GM19397 (cell line): Measurements from ENCODE around the gene KIF4A.
"Not testable (repeated sequence)": the region's sequence is repeated elsewhere in the genome, so short reads cannot be mapped to it uniquely, and the experiment has no call there.

Experiments used
- ATAC-seq: cut with Tn5 transposase; IDR thresholded peaks from one replicate; pipeline ENCODE4 v1.9.1; 2021; ENCODE audit warnings: mild to moderate bottlenecking, moderate library complexity; ENCODE audit not compliant: unreplicated experiment

The KIF4A gene

GRCh38 chrX:70386235-70386634 is 96.3 kb downstream of the KIF4A start:
- no peak for ATAC-seq

DNA sequence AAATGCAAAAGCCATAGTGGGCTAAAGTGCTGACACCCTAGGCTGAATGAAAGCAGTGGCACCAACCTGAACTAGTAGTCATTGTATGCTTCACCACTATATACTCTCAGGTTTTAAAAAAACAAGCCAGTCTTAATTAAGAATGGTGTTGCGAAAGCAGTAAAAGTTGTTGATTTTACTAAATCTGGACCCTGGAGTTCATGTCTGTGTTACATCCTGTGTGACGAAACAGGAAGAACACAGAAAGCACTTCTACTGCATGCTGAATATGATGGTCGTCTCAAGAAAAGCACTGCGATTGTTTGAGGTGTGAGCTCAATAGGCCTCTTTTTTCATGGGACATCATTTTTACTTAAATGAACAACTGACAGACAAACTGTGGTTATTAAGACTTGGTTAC is 109.0 kb downstream of the KIF4A start:
- ATAC-seq, result no peak

- not testable (repeated sequence) for ATAC-seq
These were observed 110.3 kb downstream of the KIF4A start for GRCh38 chrX:70400181-70400580.

DNA sequence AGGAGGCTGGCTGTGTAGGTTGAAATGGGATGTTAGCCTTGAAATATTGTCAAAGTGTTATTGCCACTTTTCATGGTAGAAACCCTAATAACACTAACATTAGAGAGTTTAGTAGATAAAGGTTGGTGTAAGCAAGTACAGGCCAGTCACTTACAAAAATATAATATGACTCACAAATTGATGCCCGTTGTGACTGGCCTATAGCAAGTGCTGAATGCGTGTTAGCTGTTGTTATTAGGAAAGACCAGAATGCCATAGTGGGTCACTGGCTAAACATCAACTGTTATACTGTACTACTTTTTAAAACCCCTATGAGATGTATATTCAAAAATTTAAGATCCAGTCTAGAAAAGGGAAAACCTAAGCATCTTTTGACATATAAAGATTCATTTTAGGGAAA is 112.8 kb downstream of the KIF4A start:
- no peak for ATAC-seq

GRCh38 chrX:70405003-70405402 is 115.1 kb downstream of the KIF4A start:
- no peak for ATAC-seq

DNA sequence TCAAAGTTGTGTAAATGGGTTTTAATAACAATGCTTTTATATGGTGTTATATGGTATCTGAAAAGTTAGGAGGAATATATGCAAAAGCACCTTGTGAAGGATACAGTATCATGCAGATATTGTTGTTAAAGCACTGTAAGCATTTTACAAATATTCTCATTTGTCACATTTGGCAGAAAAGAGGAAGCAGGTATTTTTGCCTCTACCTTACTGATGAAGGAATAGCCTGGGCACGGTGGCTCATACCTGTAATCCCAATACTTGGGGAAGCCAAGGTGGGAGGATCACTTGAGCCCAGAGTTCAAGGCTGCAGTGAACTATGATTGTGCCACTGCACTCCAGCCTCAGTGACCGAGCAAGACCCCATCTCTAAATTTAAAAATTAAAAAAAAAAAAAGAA is 121.0 kb downstream of the KIF4A start:
- no peak for ATAC-seq

- no peak for ATAC-seq
These were observed 121.6 kb downstream of the KIF4A start for GRCh38 chrX:70411475-70411874.

- ATAC-seq, result no peak
These were observed 131.7 kb downstream of the KIF4A start for GRCh38 chrX:70421618-70422017.

DNA sequence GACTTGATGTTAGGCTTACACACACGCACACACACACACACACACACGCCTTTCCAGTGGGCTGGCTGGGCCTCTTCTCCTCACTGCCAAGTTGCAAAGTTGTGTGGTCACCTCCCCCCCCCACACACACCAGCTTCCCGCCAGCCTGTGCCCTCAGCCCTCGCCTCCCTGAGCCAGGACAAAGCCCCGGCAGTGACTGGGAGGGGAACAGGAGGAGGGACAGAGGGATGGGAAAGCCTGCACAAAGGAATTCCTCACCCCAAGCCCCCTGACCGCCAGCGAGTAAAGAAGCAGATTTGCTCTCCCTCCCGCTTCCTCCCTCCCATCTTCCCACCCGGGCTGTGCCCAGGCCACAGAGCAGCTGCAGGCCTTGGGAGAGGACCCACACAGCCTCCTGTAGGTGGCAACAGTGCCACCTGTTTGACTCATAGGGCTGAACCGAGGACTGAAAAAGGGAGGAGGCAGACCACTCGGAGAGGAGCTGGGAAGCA is 133.0 kb downstream of the KIF4A start, which contains the start of gene GDPD2:
GDPD2 (plus strand) TSS at position 464 of the 491 bp plus-strand sequence. CDS start 1,671 bp downstream, outside the sequence.
- ATAC-seq, result no peak

DNA sequence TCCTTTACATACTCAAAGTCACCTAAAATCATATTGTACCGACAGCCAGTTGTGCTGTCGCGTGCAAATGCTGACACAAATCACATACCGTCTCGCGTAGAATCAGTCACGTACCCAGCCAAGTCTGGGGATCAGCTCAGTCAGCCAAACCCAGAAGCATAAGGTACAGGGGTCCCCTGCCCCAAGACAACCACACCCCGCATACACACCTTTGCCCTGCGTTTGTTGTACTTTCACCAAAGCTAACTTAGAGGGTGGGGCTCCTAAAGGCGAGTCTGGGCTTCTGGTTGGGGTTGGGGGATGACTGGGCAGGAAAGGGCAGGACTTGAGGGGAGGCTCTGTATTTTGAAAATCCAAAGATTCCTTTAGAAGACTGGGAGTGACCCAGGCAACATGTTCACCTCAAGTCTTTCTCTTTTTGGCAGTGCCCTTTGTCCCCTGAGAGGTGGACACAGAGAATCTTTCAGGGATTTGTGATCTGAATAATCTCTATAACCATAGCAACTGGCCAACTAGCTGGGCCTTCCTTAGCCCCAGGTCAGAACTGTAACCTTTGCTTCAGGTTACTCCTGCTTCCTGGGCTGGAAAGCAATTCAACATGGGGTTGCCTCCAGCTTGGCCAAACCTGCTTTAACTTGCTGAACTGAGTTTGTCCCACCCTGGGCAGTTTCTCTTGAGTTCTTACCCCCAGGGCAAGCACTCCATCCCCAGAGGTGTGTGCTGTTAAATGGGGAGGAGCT is 134.2 kb downstream of the KIF4A start:
- no peak for ATAC-seq

GRCh38 chrX:70424801-70425200 is 134.9 kb downstream of the KIF4A start:
- ATAC-seq, result no peak

GRCh38 chrX:70426286-70427278 is 136.7 kb downstream of the KIF4A start:
- no peak for ATAC-seq

- no peak for ATAC-seq
These were observed 137.5 kb downstream of the KIF4A start for GRCh38 chrX:70427365-70427764.

DNA sequence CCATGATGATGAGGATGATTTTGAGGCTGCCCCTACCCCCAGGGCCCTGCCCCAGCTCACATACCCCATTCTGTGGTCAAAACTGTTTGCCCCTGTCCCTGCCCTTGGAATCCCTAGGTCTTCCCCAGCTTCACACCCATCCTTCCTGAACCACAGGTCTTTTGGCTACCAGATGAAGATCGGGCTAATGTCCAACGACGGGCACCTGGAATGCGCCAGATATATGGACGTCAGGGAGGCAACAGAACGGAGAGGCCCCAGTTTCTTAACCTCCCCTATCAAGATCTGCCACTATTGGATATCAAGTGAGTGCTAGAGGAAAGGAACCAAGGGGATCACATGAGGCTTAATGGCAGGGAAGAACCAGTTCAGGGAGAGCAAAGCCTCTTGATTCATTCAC is 139.9 kb downstream of the KIF4A start:
- ATAC-seq, result no peak

- ATAC-seq, result no peak
These were observed 143.3 kb downstream of the KIF4A start for GRCh38 chrX:70432936-70433847.

GRCh38 chrX:70433848-70434351 is 144.0 kb downstream of the KIF4A start:
- peak; percentile 70 for ATAC-seq

GRCh38 chrX:70434352-70434866 is 144.5 kb downstream of the KIF4A start:
- peak; percentile 71 for ATAC-seq

DNA sequence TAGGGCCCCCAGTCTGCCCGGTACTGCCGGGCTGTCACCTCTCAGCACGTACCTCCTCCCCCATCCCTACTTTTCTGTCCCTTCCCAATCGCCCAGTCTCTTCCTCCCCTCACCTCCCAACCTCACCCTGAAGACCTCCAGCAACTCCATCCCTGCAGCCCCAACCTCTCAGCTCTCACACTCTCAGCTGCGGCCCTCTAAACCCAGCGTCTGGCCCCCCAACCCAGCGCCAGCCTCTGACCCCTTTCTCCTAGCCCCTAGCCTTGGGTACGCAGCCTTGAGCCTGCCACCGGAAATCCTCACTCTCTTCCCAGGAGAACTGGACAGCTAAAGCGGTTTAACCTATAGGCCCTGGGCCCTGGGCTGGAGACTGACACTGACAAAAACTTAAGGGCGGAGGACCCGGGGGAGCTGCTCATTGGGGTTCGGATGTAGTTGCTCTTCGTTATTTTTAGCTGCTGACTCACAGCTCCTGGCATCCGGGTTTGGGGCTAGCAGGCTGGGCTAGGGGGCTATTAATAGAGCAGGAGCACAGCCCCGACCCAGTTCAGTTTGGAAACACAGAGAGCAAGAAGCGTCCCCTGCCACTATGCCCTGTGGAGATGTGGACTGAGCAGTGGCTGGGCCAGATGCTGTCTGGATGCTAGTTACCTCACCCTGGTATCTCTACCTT is 145.1 kb downstream of the KIF4A start:
- ATAC-seq, result no peak

- no peak for ATAC-seq
These were observed 146.4 kb downstream of the KIF4A start for GRCh38 chrX:70436343-70436742.

- no peak for ATAC-seq
These were observed 147.1 kb downstream of the KIF4A start for GRCh38 chrX:70437011-70437410.
